DMS 273 (cell line): ENCODE results near the gene MBNL1.
"Not testable (repeated sequence)": the region's sequence is repeated elsewhere in the genome, so short reads cannot be mapped to it uniquely, and the experiment has no call there.

Experiments
- DNase-seq: peaks from one replicate; lab custom pipeline; 2025; ENCODE audit not compliant: unreplicated experiment; lab: John Stamatoyannopoulos, UW

The MBNL1 gene

GRCh38 chr3:152372633-152373032 is 103.9 kb downstream of the MBNL1 start:
- DNase-seq: not testable (repeated sequence)

- no peak for DNase-seq
Measured at GRCh38 chr3:152373379-152373778, 104.7 kb downstream of the MBNL1 start.

GRCh38 chr3:152374262-152374990 is 105.7 kb downstream of the MBNL1 start:
- DNase-seq: no peak

DNA sequence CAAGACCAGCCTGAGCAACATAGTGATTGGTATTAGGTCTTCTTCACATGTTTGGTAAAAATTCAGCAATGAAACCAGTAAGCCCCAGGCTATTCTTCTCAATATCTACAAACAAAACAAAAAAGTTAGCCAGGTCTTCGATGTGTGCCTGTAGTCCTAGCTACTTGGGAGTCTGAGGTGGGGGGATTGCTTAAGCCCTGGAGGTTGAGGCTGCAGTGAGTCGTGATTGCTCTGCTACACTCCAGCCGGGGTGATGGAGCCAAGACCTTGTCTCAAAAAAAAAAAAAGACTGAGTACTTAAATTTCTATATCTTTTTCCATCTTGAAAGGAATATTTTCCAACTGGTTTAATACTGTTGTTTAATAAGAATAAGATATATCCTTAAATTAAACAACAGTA is 106.8 kb downstream of the MBNL1 start:
- no peak for DNase-seq

DNA sequence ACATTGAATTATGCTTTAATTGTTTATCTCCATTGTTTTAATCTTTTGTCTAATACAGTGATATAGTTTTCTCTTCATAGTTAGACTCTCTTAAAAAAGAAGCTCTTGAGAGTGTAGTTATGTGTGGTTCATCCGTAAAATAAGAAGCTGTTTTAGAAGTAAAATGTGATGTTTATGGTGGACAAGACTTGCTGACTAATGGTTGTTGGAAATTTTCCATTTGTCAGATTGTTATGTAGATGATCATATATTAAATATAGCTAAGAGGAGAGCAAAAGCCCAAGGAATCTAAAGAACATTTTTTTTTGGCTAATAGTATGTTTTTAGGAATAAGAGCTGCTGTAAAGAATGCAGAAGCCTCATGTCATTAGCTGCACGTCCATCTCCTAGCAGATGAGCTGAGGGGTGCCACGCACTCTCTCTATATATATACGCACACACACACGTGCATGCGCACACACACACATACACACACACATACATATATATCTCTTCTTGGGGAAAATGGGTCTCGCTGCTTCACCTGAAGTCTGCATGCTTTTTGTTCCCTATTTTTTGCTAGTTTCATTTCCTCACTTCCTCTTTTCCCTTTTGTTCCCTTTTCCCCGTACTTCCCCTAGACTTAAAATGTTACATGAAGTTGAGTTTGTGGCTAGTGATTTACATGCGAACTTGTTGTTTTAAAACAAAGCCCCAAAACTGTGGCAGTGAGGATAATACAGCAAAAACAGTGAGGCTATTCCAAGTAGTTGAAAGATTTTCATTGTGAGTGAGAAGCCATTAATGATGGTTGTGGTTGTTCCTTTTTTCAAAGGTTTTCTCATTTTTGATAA is 107.8 kb downstream of the MBNL1 start:
- DNase-seq: no peak

GRCh38 chr3:152377184-152377570 is 108.4 kb downstream of the MBNL1 start:
- no peak for DNase-seq

DNA sequence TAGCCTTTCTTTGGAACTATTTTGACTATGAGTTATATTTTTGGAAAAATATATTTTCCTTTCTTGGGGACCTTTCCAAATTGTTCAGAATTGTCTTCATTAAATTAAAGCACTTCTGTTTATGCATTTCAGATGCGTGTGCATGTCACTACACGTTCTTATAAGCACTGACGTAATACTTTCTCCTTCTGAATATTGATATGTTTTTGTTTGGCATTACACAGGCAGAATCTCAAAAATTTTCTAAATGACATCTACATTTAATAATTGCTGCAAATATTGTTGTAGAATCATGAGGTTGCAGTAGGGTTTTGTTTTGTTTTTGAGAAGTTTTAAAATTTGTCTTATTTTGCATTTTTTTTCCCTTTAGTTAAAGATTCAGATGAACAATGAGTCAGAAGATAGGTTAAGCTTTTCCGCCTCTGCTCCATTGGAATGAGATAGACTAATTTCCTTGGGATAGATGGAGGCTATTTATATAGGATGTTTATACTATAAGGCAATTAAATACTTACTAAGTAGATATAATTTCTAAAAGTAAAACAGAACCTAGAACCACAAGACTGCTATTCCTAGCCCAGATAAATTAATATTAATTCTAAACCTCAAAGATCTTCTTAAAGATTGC is 110.8 kb downstream of the MBNL1 start:
- DNase-seq: no peak

DNA sequence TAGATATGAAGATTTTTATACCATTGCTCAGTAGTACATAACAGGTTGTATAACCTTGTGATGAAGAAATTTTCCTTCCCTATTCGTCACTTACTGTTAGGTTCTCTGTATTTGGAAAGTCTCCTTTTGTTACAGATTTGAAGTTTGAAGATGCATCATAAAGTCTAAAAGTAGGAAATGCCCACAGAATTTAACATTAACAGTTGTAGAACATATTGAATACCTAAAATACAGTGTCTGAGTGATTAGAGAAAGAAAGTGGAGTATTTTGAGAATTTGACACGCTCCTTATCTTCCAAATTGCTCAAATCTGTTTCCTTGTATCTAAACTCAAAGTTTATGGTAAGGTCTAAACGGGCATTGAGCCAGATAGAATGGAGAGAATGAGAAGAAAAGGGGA is 111.3 kb downstream of the MBNL1 start:
- DNase-seq: no peak

DNA sequence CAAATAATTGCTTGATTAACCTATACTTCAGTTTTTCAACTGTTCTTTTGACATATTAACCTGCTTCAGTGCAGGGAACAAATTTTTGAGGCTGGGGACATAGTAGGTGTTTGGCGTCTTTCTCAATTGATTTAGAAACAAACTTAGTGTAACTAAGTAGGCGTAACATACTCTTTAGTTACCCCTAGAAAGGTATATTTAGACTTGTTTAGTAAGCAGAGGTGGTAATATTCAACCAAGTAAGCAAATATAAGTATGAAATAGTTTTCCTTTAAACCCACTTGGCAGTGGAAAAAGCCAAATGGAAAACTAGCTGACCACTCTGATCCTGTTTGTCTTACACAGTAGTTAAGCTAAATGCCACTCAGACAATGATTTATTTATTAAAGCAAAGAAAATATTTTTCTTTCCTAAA is 113.2 kb downstream of the MBNL1 start:
- no peak for DNase-seq

- no peak for DNase-seq
Measured at GRCh38 chr3:152382312-152383135, 113.8 kb downstream of the MBNL1 start.

DNA sequence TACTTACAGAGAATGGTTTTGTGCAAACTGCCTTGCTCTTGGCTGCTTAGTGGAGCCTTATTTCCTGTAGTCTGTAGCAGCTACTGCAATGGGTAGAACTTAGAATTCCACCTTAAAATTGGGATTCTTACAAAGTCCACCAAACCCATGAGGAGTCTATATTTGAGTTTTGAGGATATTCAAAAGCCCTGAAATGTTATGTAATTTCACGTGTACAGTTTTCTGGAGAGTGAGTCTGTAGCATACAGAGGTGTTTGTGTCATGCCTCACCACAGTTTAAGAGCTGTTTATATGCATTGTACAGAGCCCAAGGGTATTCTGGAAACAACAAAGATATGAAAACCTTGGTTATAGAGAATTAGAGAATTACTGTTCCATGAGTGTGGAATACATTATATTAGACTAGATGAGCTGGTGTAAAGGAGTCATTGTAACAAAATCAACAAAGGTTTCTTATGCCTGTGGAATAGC is 114.4 kb downstream of the MBNL1 start:
- DNase-seq: no peak

- DNase-seq: no peak
Measured at GRCh38 chr3:152384412-152384811, 115.7 kb downstream of the MBNL1 start.

- DNase-seq: no peak
Measured at GRCh38 chr3:152385761-152386160, 117.0 kb downstream of the MBNL1 start.

DNA sequence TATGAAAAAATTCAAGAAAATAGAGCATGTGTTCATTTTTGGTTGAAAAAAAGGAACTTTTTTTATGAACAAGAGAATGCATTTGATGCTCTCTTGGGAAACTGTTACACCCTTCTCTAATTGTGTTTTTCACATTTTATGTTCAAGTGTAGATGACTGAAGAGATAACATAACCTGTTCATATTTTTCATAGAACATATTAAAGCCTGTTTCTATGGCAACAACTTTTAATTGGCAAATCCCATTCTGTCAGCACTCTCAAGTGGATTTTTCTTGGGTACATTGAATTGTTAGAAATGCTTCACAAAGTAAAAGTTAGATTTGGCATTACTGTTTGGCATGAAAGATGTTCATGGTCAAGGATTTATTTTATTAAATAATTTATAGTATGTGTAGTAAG is 117.5 kb downstream of the MBNL1 start:
- no peak for DNase-seq

DNA sequence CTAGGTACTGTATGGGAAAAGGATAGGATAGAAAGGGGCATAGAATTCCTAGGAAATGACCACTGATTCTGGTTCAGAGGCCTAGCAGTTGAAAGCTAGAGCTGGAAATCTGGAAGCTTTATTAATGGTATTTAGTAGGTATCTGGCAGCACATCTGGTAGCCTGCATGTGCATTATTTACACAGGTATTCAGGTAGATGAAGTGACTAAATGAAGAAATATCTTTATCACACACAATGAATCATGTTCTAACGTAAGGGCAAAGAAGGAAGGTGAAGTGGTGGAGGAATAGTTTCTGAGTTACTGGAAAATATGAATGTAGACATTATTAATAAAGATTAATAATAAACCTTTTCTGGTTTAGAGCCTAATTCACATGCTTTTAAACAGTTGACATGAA is 119.9 kb downstream of the MBNL1 start:
- no peak for DNase-seq

DNA sequence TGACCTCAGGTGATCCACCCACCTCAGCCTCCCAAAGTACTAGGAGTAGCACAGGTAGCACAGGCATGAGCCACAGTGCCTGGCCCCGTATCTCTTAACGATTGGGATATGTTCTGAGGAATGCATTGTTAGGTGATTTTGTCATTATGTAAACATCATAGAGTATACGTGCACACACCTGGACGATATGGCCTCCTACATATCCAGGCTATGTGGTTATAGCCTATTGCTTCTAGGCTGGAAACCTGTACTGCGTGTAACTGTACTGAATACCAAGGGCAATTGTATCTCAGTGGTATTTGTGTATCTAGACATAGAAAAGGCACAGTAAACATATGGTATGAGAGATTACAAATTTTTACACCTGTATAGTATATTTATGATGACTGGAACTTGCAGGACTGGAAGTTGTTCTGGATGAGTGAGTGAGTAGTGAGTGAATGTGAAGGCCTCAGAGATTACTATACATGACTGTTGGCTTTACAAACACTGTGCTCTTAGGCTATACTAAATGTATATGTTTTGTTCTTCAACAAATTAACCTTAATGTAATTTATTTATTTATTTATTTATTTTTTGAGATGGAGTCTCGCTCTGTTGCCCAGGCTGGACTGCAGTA is 120.7 kb downstream of the MBNL1 start:
- DNase-seq: no peak

DNA sequence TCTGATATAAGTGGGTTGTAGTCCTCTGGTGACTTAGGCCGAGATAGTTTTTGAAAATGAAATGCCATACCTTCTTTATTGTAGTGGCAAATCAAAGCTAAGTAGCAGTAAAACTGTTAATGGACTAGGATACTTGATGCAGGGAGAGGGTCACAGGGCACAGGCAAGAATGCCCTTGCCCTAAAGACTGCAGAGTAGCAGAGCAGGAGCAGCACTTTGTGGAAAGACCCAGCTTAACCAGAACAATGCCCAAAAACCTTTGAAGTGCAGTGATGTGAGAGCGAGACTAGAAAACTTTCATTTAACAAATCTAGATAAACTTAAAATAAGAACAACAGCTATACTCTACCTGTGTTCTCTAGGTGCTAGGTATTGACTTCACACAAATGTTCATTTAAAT is 121.9 kb downstream of the MBNL1 start:
- DNase-seq: no peak

- no peak for DNase-seq
Measured at GRCh38 chr3:152391671-152392070, 122.9 kb downstream of the MBNL1 start.

DNA sequence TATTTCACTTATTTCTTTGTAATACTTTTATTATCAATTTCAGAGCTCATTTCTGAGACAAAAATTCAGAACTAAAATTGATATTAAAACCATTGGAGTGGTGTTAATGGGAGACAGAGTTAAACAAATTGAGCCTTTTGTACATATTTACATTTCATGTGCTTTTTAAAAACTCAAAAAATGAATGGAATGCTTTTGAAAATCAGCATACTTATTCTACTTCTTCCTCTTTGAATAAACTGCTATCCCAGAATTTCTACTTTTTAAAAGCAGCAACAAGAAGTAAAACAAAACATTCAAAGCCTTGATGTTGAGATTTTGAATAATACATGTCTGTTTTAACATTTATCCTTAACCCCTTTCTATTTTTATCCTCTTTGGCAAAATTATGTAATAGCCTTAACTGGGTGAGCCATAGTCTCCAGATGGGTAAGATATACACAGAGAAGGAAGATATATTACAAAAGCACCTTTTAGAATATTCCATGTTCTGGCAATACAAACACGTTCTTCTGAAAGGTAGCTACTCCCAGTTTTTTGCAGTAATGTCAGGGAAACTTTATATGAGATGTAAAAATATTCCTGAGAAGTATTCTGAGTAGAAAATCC is 123.6 kb downstream of the MBNL1 start:
- no peak for DNase-seq

- DNase-seq: no peak
Measured at GRCh38 chr3:152394246-152394645, 125.5 kb downstream of the MBNL1 start.
